ENCODE measurements around the gene ACTL8. TPM values are rescaled to one million over a fixed set of nuclear protein-coding genes. Genes with fewer than 3 reads are reported as not detected.
A peak's percentile ranks its signal among the peaks of the same experiment; 100 is the strongest.

The ACTL8 gene
- total RNA-seq, 1 donor from 2014 or later: not detected

DNA sequence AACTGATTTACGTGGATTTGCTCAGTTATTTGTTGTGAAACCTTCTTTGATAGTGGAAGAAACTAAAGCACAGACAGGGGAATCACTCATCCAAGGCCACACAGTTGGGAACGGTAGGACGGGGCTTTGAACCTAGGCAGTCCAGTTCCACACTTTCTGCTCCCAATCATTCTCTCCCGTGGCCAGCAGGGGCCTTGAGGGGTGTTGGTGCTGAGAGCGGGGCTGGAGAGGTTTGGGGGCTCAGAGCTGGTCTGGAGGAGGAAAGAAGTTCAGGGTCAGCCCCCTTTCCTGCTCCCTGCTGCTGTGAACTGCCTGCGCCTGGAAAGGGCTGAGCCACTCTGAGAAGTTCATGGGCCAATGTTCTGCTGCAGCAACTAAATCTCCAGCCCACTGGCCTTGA lies 31.4 kb upstream of the ACTL8 start:
- FAIRE-seq: no peak
- DNase-seq (ENCODE audit: low read depth): no peak
- TF ChIP-seq, protein P1, sequence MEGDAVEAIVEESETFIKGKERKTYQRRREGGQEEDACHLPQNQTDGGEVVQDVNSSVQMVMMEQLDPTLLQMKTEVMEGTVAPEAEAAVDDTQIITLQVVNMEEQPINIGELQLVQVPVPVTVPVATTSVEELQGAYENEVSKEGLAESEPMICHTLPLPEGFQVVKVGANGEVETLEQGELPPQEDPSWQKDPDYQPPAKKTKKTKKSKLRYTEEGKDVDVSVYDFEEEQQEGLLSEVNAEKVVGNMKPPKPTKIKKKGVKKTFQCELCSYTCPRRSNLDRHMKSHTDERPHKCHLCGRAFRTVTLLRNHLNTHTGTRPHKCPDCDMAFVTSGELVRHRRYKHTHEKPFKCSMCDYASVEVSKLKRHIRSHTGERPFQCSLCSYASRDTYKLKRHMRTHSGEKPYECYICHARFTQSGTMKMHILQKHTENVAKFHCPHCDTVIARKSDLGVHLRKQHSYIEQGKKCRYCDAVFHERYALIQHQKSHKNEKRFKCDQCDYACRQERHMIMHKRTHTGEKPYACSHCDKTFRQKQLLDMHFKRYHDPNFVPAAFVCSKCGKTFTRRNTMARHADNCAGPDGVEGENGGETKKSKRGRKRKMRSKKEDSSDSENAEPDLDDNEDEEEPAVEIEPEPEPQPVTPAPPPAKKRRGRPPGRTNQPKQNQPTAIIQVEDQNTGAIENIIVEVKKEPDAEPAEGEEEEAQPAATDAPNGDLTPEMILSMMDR (IDR thresholded peaks at IDR 0.05; ENCODE audit: insufficient read depth, low read length, severe bottlenecking): no peak

DNA sequence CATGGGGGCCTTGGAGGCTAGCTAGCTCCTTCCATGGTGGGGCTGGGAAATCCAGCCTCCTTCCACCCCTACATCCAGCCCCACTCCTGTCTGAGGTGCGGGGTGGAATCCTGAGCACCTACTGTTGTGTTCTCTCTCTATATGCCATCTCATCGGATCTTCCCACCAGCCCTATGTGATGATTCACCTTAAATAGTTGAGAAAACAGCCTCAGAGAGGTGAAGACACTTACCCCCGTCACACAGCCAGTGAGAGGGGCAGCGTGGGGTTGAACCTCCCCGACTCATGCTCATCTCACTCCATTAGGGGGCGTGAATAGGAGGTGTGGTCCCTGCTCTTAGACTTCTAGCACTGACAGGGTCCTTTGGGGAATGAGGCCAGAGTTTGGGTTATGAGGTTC lies 31.0 kb upstream of the ACTL8 start:
- Histone ChIP-seq H3K36me3 (ENCODE audit: control insufficient read depth, insufficient read depth, low read length) (no peaks in the 10 kb centered on the region), H3K4me3 (ENCODE audit: low read depth, low read length) (no peak overlapping the region), H3K27me3 (ENCODE audit: control insufficient read depth, insufficient read depth, low read length) (no peaks in the 10 kb centered on the region)
- DNase-seq (ENCODE audit: low read depth) (no peak), FAIRE-seq (no peak)
- TF ChIP-seq, protein P1 (IDR thresholded peaks at IDR 0.05; ENCODE audit: insufficient read depth, low read length, severe bottlenecking): no peak

More for the DNA sequence above, 31.4 kb upstream of the ACTL8 start:
- Histone ChIP-seq H3K4me3 (ENCODE audit: low read depth, low read length) (no peak overlapping the region), H3K27me3 (ENCODE audit: control insufficient read depth, insufficient read depth, low read length) (no peaks in the 10 kb centered on the region), H3K36me3 (ENCODE audit: control insufficient read depth, insufficient read depth, low read length) (no peaks in the 10 kb centered on the region)

DNA sequence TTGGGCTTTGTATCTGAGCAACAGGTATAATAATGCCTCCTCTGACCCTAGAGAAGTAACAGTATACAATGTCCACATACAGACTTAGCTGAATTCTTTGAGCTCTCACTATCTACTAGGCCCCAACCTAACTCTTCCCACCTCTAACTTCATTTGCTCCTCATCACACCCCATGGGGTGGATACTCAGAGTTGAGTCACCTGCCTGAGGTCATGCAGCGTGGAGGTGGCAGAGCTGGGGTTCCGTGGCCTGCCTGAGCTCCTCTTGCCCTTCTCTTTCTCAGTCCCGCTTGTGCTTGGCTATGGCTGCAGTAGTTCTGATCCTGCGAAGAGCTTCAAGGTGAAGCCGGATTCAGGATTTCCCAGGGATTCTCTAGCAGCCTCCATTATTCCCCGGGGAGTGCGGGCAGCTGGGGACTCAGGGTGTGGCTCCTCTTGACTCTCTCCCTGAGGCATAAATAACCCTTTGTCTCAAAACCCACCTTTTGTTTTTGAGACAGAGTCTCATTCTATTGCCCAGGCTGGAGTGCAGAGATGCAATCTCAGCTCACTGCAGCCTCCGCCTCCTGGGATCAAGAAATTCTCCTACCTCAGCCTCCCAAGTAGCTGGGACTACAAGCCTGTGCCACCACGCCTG lies 29.9 kb upstream of the ACTL8 start:
- Histone ChIP-seq H3K36me3 (ENCODE audit: control insufficient read depth, insufficient read depth, low read length) (no peaks in the 10 kb centered on the region), H3K27me3 (ENCODE audit: control insufficient read depth, insufficient read depth, low read length) (no peaks in the 10 kb centered on the region), H3K4me3 (ENCODE audit: low read depth, low read length) (no peak overlapping the region)
- TF ChIP-seq, protein P1 (IDR thresholded peaks at IDR 0.05; ENCODE audit: insufficient read depth, low read length, severe bottlenecking): no peak
- peak; percentile 6 for DNase-seq (ENCODE audit: low read depth)
- no peak for FAIRE-seq

DNA sequence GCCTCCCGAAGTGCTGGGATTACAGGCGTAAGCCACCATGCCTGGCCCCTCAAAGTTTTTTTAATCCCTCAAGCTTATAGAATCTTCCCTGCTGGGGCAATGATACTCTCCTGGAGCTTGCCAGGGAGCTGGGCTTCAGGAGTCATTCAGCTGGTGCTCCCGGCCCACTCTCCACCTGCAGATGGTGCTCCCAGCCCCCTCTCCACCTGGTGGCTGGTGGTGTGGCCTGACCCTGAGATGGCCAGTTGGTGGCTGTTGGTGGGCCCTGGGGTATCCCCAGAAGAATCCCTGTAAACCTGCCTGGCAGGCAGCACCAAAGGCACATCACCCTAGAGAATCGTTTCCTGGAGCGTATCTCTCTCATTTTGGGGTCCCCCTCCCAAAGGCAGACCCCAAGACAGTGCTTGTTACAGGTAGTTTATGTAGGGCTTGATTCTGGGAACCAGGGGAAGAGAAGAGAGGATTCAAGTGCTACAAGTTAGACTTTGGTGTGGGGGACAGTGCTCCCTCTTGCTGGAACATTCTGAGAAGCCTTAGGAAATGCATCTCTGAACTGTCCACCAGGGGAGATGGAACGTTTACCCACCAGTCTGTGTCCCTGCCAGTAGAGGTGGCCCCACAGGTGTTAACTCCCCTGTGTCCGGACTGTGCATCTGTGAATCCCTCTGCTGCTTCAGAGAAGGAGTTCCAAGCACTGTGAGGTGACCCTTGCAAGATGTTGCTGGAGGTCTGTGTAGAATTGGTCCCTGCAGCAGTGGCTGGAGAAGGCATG lies 29.1 kb upstream of the ACTL8 start:
- DNase-seq (ENCODE audit: low read depth) (no peak), FAIRE-seq (no peak)
- no peak overlapping the region for H3K4me3 ChIP-seq (ENCODE audit: low read depth, low read length)
- no peaks in the 10 kb centered on the region for H3K27me3 ChIP-seq (ENCODE audit: control insufficient read depth, insufficient read depth, low read length)
- TF ChIP-seq, protein P1 (IDR thresholded peaks at IDR 0.05; ENCODE audit: insufficient read depth, low read length, severe bottlenecking): no peak
- no peaks in the 10 kb centered on the region for H3K36me3 ChIP-seq (ENCODE audit: control insufficient read depth, insufficient read depth, low read length)

DNA sequence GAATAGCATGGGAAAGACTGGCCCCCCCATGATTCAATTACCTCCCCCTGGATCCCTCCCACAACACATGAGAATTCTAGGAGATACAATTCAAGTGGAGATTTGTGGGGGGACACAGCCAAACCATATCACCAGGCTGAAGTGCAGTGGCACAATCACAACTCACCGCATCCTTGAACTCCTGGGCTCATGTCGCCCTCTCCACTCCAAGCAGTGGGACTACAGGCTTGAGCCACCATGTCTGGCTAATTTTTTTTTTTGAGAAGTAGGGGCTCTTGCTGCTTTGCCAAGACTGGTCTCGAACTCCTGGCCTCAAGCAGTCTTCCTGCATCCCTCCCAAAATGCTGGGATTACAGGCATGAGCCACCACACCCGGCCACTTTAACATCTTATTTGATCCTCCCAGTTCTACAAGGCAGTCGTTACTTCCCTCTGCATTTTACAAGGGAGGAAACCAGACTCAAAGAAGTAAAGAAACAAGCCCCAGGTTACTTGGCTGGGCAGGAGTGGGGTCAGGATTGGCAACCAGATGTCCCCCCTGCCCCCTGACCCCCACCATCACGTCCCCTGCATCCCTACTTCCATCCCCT lies 26.9 kb upstream of the ACTL8 start:
- no peak overlapping the region for H3K4me3 ChIP-seq (ENCODE audit: low read depth, low read length)
- H3K36me3 ChIP-seq (ENCODE audit: control insufficient read depth, insufficient read depth, low read length): no peaks in the 10 kb centered on the region
- FAIRE-seq: no peak
- TF ChIP-seq, protein P1 (IDR thresholded peaks at IDR 0.05; ENCODE audit: insufficient read depth, low read length, severe bottlenecking): no peak
- DNase-seq (ENCODE audit: low read depth): no peak
- no peaks in the 10 kb centered on the region for H3K27me3 ChIP-seq (ENCODE audit: control insufficient read depth, insufficient read depth, low read length)

Data from bronchial epithelial cell (primary cell).